Stimulated activated CD4-positive, alpha-beta T cell treated with anti-CD3 and anti-CD28 coated beads, Interleukin-12 subunit alpha, Interleukin-12 subunit beta, amount 100 ng/mL, for 24 hours (primary cell): ENCODE results near the gene RAVER1.
"Not testable (repeated sequence)": the region's sequence is repeated elsewhere in the genome, so short reads cannot be mapped to it uniquely, and the experiment has no call there.

ENCODE experiments used
- DNase-seq, 2 experiments: peaks; one replicate each; pipeline ENCODE4 v3.0.0-alpha.2; 2020; ENCODE audit warnings: low read depth in 2 of 2

Gene RAVER1

GRCh38 chr19:10343495-10343894 is 10.2 kb upstream of the RAVER1 start:
- no peak for DNase-seq

- no peak for DNase-seq
Measured at GRCh38 chr19:10339977-10340376, 6.6 kb upstream of the RAVER1 start.

- DNase-seq: peak; percentile 46 to 66
Measured at GRCh38 chr19:10339380-10339960, 6.1 kb upstream of the RAVER1 start, which contains the start of gene ICAM3. ICAM3 (minus strand) TSS chr19:10339624; CDS start chr19:10339614, 10 bp downstream.

- DNase-seq: no peak
Measured at GRCh38 chr19:10338940-10339339, 5.6 kb upstream of the RAVER1 start.

- DNase-seq: not testable (repeated sequence)
Measured at GRCh38 chr19:10336725-10337124, 3.4 kb upstream of the RAVER1 start.

- DNase-seq: no peak
Measured at GRCh38 chr19:10335352-10335985, 2.1 kb upstream of the RAVER1 start.

GRCh38 chr19:10334588-10335351 is 1.4 kb upstream of the RAVER1 start:
- peak; percentile 28 to 60 for DNase-seq

- no peak for DNase-seq
Measured at GRCh38 chr19:10333758-10334587, 644 bp upstream of the RAVER1 start.

- no peak for DNase-seq
Measured at GRCh38 chr19:10332158-10332964, 968 bp downstream of the RAVER1 start.

GRCh38 chr19:10329555-10329954 is 3.8 kb downstream of the RAVER1 start:
- no peak for DNase-seq

GRCh38 chr19:10328558-10329429 is 4.5 kb downstream of the RAVER1 start:
- DNase-seq: no peak

- DNase-seq: no peak
Measured at GRCh38 chr19:10327793-10328192, 5.5 kb downstream of the RAVER1 start.

GRCh38 chr19:10325732-10326131 is 7.6 kb downstream of the RAVER1 start:
- DNase-seq: no peak

- DNase-seq: no peak
Measured at GRCh38 chr19:10321874-10322835, 11.2 kb downstream of the RAVER1 start.

GRCh38 chr19:10321417-10321797 is 11.9 kb downstream of the RAVER1 start:
- no peak for DNase-seq

GRCh38 chr19:10320602-10321416 is 12.5 kb downstream of the RAVER1 start:
- no peak for DNase-seq

- no peak for DNase-seq
Measured at GRCh38 chr19:10318807-10319682, 14.3 kb downstream of the RAVER1 start.
